H1 (cell line): Measurements from ENCODE around the gene CNTN3.

ENCODE experiments used
- KDM4A ChIP-seq: IDR thresholded peaks from one replicate; pipeline ENCODE4 v1.7.1; 2012; ENCODE audit warnings: low read depth, mild to moderate bottlenecking, moderate library complexity, low read length, inconsistent platforms; ENCODE audit not compliant: severe bottlenecking
- TF ChIP-seq, protein P1 (sequence below), 3 experiments: IDR thresholded peaks; 1 replicate in 2 of 3; 2 replicates in 1 of 3; pipeline versions ENCODE4 v1.5.1 to v1.6.1; 2011; ENCODE audit warnings: low read length in 3 of 3, mild to moderate bottlenecking in 3 of 3, inconsistent platforms in 2 of 3, low read depth in 1 of 3, moderate library complexity in 1 of 3; ENCODE audit not compliant: insufficient read depth in 1 of 3; ENCODE audit errors: control extremely low read depth in 1 of 3

DNA sequence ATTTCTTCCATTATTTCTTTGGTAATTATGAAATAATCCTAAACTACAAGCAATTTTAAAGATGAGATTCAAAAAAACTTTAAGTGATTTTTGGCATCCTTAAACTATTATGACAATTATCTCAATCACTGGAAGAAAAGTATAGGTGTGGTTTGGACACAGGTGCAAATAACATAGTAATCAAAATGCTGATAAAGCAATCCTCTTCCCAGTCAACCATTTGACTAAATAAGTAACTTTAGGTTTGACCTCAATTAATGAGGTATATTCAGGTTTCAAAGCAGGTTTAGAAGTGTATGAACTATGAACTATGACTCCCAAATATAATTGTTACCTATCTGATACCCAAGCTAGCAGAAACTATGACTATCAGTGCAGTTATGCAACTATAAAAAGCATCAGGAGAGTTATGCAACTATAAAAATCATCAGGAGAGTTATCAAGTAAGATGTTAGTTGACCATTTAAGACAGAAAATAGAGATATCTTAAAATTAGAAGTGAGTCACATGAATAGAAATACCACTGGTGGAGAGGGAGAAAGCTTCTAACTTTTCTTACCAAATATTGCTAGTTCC, 8.9 kb upstream of the CNTN3 start:
- TF ChIP-seq KDM4A = no peak
- TF ChIP-seq, protein P1, sequence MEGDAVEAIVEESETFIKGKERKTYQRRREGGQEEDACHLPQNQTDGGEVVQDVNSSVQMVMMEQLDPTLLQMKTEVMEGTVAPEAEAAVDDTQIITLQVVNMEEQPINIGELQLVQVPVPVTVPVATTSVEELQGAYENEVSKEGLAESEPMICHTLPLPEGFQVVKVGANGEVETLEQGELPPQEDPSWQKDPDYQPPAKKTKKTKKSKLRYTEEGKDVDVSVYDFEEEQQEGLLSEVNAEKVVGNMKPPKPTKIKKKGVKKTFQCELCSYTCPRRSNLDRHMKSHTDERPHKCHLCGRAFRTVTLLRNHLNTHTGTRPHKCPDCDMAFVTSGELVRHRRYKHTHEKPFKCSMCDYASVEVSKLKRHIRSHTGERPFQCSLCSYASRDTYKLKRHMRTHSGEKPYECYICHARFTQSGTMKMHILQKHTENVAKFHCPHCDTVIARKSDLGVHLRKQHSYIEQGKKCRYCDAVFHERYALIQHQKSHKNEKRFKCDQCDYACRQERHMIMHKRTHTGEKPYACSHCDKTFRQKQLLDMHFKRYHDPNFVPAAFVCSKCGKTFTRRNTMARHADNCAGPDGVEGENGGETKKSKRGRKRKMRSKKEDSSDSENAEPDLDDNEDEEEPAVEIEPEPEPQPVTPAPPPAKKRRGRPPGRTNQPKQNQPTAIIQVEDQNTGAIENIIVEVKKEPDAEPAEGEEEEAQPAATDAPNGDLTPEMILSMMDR (IDR thresholded peaks at IDR 0.05; ENCODE audit: control extremely low read depth in 1 of 3, insufficient read depth in 1 of 3, low read depth in 1 of 3, low read length in 3 of 3) = no peak
